ENCODE measurements around the gene CTXND2. TPM values are rescaled to one million over a fixed set of nuclear protein-coding genes. Genes with fewer than 3 reads are reported as not detected.
A peak's percentile ranks its signal among the peaks of the same experiment; 100 is the strongest.

The CTXND2 gene
- not detected in 2 replicates for total RNA-seq (2012; rRNA removed)
- polyA plus RNA-seq (2012; rRNA removed), result not detected in 2 replicates
- not detected in 2 replicates for polyA plus RNA-seq (2012; cell fraction: cytosol; rRNA removed)
- polyA plus RNA-seq (2012; cell fraction: nucleus; rRNA removed; ENCODE audit: low replicate concordance), result not detected in 2 replicates
- percentile 7 among the genes with signal in this experiment for Bru-seq, nascent RNA
- BruChase-seq, experiment 1, labeled RNA remaining after a 6-hour chase, result percentile 11 among the genes with signal in this experiment
- BruChase-seq, experiment 2, labeled RNA remaining after a 2-hour chase, result percentile 9 among the genes with signal in this experiment
- long read RNA-seq, result 0 reads

GRCh38 chr1:150887018-150887417 lies at the start of gene CTXND2:
Gene CTXND2 (plus strand): TSS chr1:150887136. CDS start chr1:150912315, 25,179 bp downstream.
- Histone ChIP-seq H3K4me3 (ENCODE audit: insufficient read depth, low read depth, low read length) (no peak within 1 kb of the TSS), H3K23ac (ENCODE audit: low read depth, low read length) (no peak within 1 kb of the TSS), H3K27ac (ENCODE audit: insufficient read depth, low read length) (no peak within 1 kb of the TSS), H4K5ac (ENCODE audit: low read depth, low read length) (no peak within 1 kb of the TSS), H3K27me3 (ENCODE audit: control insufficient read depth, insufficient read depth, low read length) (no peaks in the 10 kb centered on the region), H2AK5ac (ENCODE audit: low read depth, low read length) (no peak within 1 kb of the TSS), H2AFZ (replicated peaks; ENCODE audit: low read length, poor library complexity) (no peak within 1 kb of the TSS), H2BK20ac (ENCODE audit: low read depth, low read length) (no peak within 1 kb of the TSS), H4K20me1 (ENCODE audit: insufficient read depth, low read length) (no peaks in the 10 kb centered on the region), H3K79me1 (ENCODE audit: low read depth in 1 of 2, low read length in 2 of 2) (no peaks in the 10 kb centered on the region), H3K9ac (ENCODE audit: low read depth, low read length) (no peak within 1 kb of the TSS), H3K4ac (ENCODE audit: low read depth, low read length) (no peak within 1 kb of the TSS), H3K9me1 (ENCODE audit: insufficient read depth, low read length) (no peaks in the 10 kb centered on the region), H3K18ac (ENCODE audit: low read depth, low read length) (no peak within 1 kb of the TSS; the same call in 1 of the 2 replicates), H3K14ac (replicated peaks; ENCODE audit: low read depth, low read length) (no peak within 1 kb of the TSS), H3K36me3 (ENCODE audit: control insufficient read depth, insufficient read depth, low read length) (no peaks in the 10 kb centered on the region), H3K9me3 (ENCODE audit: control insufficient read depth, insufficient read depth, low read length) (no peaks in the 10 kb centered on the region), H2BK15ac (ENCODE audit: low read depth, low read length) (no peak within 1 kb of the TSS), H4K91ac (ENCODE audit: insufficient read depth, low read depth, low read length) (no peak within 1 kb of the TSS), H2BK120ac (ENCODE audit: low read depth, low read length) (no peak within 1 kb of the TSS), H2AK9ac (replicated peaks; ENCODE audit: low read depth, low read length, poor library complexity) (no peak within 1 kb of the TSS), H2BK5ac (ENCODE audit: low read depth, low read length, poor library complexity, severe bottlenecking) (no peak within 1 kb of the TSS), H4K8ac (ENCODE audit: low read depth in 2 of 2, low read length in 2 of 2) (no peak within 1 kb of the TSS), H3K4me1 (ENCODE audit: control insufficient read depth, insufficient read depth, low read length) (peaks cover 2% of the 10 kb centered on the region), H3K56ac (ENCODE audit: extremely low read depth, insufficient read depth, low read length) (no peak within 1 kb of the TSS), H3K4me2 (ENCODE audit: low read depth, low read length) (no peak within 1 kb of the TSS)
- POLR2A ChIA-PET (ENCODE audit: unreplicated experiment), result no interaction called here
- intact Hi-C loops (cut with micrococcal nuclease) (no loop called here), in situ Hi-C loops (cut with MboI; ENCODE audit: low sequenced_read_pairs) (no loop called here), dilution Hi-C loops (cut with HindIII; ENCODE audit: low sequenced_read_pairs, unreplicated experiment) (no loop called here)
- DNase-seq (peak; percentile 68), ATAC-seq (ENCODE audit: low read depth) (peak; percentile 57)
- CTCF ChIA-PET, result no interaction called here
- no TSS peak for BruUV-seq (replicated peaks)
- TF ChIP-seq, protein P1, sequence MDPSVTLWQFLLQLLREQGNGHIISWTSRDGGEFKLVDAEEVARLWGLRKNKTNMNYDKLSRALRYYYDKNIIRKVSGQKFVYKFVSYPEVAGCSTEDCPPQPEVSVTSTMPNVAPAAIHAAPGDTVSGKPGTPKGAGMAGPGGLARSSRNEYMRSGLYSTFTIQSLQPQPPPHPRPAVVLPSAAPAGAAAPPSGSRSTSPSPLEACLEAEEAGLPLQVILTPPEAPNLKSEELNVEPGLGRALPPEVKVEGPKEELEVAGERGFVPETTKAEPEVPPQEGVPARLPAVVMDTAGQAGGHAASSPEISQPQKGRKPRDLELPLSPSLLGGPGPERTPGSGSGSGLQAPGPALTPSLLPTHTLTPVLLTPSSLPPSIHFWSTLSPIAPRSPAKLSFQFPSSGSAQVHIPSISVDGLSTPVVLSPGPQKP (IDR thresholded peaks at IDR 0.05; ENCODE audit: borderline replicate concordance, low read depth, low read length), result no peak
- no peak for TF ChIP-seq MAFK (IDR thresholded peaks at IDR 0.05; ENCODE audit: low read depth, low read length)
- TF ChIP-seq, protein P2, sequence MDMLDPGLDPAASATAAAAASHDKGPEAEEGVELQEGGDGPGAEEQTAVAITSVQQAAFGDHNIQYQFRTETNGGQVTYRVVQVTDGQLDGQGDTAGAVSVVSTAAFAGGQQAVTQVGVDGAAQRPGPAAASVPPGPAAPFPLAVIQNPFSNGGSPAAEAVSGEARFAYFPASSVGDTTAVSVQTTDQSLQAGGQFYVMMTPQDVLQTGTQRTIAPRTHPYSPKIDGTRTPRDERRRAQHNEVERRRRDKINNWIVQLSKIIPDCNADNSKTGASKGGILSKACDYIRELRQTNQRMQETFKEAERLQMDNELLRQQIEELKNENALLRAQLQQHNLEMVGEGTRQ (IDR thresholded peaks at IDR 0.05; ENCODE audit: low read depth, low read length), result no peak
- TF ChIP-seq CEBPB (IDR thresholded peaks at IDR 0.05; ENCODE audit: low read depth, low read length), result no peak
- TF ChIP-seq POLR2A (IDR thresholded peaks at IDR 0.05; ENCODE audit: low read depth, low read length), result no peak
- no peak for TF ChIP-seq MAZ (IDR thresholded peaks at IDR 0.05; ENCODE audit: borderline replicate concordance, low read depth, low read length)
- no peak for TF ChIP-seq RAD21 (IDR thresholded peaks at IDR 0.05; ENCODE audit: low read length)
- no peak for TF ChIP-seq NFE2L2 (IDR thresholded peaks at IDR 0.05; ENCODE audit: low read depth, low read length)
- TF ChIP-seq BHLHE40 (IDR thresholded peaks at IDR 0.05; ENCODE audit: low read depth, low read length), result no peak
- no CpG with 5 or more reads among the region's 3 CpGs for WGBS, 2 experiments (ENCODE audit: extremely low coverage in 2 of 2, insufficient read length in 1 of 2)
